Ureter (tissue), 1 donor: ENCODE results near the gene TNS1. TPM values are rescaled to one million over a fixed set of nuclear protein-coding genes. Genes with fewer than 3 reads are reported as not detected.
"Not testable (repeated sequence)": the region's sequence is repeated elsewhere in the genome, so short reads cannot be mapped to it uniquely, and the experiment has no call there.

Source experiments
- DNase-seq: peaks from one replicate; pipeline ENCODE4 v3.0.0-alpha.2; 2020; ENCODE audit warnings: low spot score
- total RNA-seq: library from RNA; stranded (reverse); gene quantifications from one replicate; pipeline ENCODE4 v1.2.4, GENCODE V29; 2023
- donor health status: DM: yes; HTN: yes; CAD: no.

The TNS1 gene
- total RNA-seq, 1 donor from 2014 or later, result 581 TPM

GRCh38 chr2:217817466-217818292, 185.1 kb downstream of the TNS1 start:
- no peak for DNase-seq

- DNase-seq, result no peak
Measured at GRCh38 chr2:217816396-217816869, 186.4 kb downstream of the TNS1 start.

GRCh38 chr2:217813828-217814227, 189.0 kb downstream of the TNS1 start:
- DNase-seq, result no peak

DNA sequence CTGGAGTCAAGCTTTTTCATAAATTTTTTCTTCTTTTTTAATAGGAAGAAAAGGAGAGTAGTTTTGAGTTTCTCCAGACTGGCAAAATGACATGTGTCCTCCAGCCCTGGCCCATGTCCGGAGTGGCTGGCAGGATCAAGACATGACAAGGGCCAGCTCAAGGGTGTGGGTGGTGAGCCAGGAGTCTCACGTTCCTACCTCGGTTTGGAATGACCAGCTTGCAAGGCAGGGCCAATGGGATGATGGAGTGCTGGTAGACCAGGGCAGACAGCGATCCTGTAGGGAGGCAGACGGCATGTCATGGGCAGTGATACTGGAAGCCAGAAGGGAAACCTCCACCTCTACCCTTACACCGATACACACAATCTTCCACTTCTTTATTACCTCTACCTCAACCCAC, 190.6 kb downstream of the TNS1 start:
- DNase-seq, result no peak

- no peak for DNase-seq
Measured at GRCh38 chr2:217810260-217810659, 192.5 kb downstream of the TNS1 start.

- DNase-seq, result no peak
Measured at GRCh38 chr2:217809736-217810135, 193.1 kb downstream of the TNS1 start.

DNA sequence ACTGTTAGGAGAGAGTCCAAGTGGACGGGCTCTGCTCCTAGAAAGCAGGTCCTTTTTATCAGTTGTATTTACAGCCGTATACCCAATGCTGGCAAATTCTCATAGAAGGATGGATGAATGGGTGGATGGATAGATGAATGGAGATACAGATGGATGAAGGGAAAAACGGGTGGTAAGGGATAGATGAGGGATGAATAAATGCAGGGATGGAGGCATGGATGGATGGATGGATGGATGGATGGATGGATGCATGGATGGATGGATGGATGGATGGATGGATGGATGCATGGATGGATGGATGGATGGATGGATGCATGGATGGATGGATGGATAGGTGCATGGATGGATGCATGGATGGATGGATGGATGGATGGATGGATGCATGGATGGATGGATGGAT, 193.8 kb downstream of the TNS1 start:
- DNase-seq, result not testable (repeated sequence)

DNA sequence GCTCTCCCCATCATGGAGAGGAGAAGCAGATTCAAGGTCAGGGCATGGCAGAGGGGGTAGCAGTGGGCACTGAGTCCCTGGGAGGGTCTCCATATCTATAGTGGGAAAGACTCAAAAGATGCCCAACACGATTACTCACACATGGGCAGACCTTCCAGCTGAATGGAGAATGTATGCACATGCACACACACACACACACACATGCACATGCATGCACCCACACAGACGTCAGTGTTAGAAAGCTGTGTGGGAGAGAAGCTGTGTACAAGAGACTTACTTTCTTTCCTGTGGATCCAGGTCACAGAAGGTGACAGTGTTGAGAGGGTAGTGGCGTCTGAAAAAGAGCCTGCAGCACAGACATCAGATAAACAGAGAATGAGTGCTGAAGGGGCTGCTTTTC, 194.5 kb downstream of the TNS1 start:
- no peak for DNase-seq

- no peak for DNase-seq
Measured at GRCh38 chr2:217807753-217808152, 195.0 kb downstream of the TNS1 start.

GRCh38 chr2:217807025-217807424, 195.8 kb downstream of the TNS1 start:
- DNase-seq, result no peak

DNA sequence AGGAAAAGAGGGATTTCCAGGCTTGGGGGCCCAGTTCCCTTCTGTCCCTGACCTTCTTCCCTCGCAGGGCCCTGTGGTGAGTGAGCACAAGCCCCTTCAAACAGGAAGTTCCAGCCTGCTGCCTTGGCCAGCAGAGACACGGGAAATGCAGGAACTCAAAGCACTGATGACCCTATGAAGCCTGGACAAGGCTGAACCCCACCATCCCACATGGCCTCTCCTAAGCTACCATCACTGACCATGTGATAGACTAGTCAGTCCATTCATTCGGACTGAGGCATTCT, 196.4 kb downstream of the TNS1 start:
- DNase-seq, result no peak

DNA sequence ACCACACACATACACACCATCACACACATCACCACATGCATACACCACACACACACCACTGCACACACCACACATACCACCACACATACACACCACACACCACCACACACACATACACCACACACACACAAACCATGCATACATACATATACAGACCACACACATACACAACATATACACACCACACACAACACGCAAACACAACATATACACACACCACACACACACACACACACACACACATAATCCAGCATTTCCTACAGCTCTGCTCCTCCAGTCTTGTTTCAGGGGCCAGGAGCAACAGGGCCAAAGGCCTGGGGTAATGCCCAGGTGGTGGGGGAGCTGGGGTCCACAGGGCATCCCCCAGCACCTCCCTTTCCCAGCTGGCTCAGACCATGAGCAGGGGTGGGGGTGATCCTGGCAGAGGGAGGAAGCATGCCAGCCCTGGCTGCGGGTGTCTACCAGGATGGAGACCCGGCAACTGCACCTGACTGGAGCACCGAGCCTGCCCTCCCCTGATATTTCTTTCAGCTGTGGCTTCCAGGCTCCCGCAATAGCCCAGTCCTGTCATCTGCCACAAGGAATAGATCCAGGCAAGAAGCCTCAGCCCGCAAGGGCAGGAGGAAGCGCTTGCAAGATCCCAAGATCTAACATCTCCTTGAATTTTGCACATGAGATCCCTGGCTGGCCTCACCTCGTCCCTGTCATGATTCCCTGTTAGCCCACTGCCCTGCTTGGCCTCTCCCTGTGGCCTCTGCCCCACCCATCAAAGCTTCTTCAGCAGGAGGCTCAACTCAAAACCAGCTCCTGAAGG, 196.9 kb downstream of the TNS1 start:
- no peak for DNase-seq

DNA sequence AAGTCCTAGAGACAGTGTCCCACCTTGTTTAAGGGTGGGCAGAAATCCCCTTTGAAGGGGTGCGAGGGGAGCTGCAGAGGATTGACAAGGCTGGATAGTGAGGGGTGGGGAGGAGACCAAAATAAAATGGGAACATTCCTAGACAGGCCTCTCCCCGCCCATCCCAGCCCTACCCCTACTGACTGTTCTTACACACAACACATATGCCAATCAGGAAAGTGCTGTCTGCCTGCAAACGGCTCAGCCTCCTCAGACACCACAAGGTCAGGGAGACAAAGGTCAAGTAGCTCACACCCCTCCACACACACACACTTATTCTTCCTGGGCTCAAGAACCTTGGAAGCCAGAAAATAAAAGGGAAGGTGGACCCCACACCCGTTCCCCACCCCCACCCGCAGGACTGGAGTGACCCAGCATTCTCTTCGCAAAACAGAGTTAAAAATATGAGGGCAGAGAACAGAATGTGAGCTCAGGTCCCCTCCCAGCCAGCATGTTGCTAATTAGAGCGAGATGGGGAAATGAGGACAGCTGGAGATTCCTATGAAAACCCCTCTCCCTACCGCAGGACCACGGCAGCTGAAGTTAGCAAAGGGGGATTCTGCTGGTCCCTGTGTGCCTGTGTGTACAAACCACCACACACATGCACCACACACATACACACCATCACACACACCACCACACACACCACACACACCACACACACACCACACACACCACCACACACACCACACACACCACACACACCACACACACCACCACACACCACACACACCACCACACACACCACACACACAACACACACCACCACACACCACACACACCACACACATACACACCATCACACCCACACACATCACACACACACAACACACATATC, 197.8 kb downstream of the TNS1 start:
- DNase-seq, result no peak

DNA sequence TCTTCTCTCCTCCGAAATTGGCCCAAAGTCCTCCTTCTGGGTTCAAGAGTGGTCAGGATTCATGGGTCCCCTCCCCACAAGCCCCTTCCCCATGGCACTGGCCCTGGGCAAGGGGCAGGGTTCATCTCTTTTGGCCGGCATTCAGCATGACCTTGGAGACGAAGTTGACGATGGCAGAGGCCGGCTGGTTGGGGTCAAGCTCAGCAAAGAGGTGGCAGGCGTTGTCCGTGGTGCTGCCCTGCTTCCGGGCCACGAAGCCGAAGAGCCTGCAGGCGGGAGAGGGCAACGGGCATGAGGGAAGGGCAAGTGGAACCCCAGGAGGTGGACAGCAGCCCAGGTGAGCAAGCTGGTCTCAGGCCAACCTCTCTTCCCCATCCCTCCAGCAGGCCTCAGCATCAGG, 198.5 kb downstream of the TNS1 start:
- no peak for DNase-seq

DNA sequence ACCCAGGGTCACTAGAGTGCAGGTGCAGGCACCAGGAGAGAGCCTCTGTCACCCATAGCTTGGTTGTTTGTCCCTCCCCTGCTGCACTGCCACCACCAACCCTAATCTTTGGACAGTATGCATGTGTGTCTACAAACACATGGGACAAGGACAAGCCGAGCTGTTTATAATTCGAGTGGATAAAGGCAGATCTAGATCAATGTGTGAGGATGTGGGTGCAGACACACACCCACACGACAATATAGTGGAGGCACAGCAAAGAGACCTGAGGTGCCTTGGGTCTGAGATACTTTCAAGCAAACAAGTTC, 199.2 kb downstream of the TNS1 start:
- DNase-seq, result no peak

GRCh38 chr2:217802876-217803652, 199.7 kb downstream of the TNS1 start:
- no peak for DNase-seq

GRCh38 chr2:217802266-217802665, 200.5 kb downstream of the TNS1 start:
- DNase-seq, result no peak

- DNase-seq, result no peak
Measured at GRCh38 chr2:217801711-217802110, 201.1 kb downstream of the TNS1 start.

DNA sequence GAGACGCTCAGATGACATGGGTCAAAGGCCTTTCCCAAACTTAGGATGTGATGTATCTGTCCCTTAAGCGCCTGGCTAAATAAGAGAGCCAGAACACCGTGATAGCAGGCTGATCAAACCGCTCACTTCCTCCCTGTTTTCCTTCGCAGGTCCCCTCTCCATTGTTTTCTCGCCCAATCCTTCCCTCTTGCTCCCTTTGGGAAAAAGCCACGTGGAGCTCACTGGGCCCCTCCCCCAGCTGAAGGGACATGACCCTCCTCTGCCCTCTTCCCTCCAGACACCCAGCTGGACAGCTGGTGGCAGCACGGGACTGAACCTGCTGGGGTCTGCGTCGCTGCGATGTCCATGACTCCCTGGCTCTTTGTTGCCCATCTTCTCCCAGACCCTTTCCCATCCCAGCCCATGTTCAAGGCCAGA, 201.7 kb downstream of the TNS1 start:
- no peak for DNase-seq

- no peak for DNase-seq
Measured at GRCh38 chr2:217800433-217801114, 202.2 kb downstream of the TNS1 start.
